H1 (cell line): ENCODE data around the gene HSPA1A. TPM values are rescaled to one million over a fixed set of nuclear protein-coding genes. Genes with fewer than 3 reads are reported as not detected.

Experiments used
- CTCF ChIA-PET: fragments of 300-600 bp; sonication (Branson Sonifier 250); formaldehyde crosslinking; loops from one replicate; lab custom pipeline; 2021; ENCODE audit not compliant: partially characterized antibody; lab: Charles Lee
- POLR2A ChIA-PET: fragments of 300-600 bp; sonication (Branson Sonifier 250); formaldehyde crosslinking; loops from one replicate; lab custom pipeline; 2021; ENCODE audit warnings: inconsistent platforms; ENCODE audit not compliant: partially characterized antibody; lab: Charles Lee
- DNase-seq, 2 experiments: peaks; one replicate each; pipeline versions ENCODE4 v3.0.0 to v3.0.0-alpha.2; 2010 to 2022; ENCODE audit warnings: low spot score in 2 of 2, low read depth in 1 of 2, mixed read lengths in 1 of 2
- FAIRE-seq: peaks from 2 replicates; lab custom pipeline; 2011; peaks lifted over from hg19 to GRCh38; lab: Jason Lieb, UNC
- H2AFZ ChIP-seq: 2 replicates; pipeline ENCODE4 v1.8.1; 2012; ENCODE audit warnings: low read length, inconsistent platforms
- H2AK5ac ChIP-seq: 2 replicates; pipeline ENCODE4 v1.6.1; 2013; ENCODE audit warnings: low read depth, low read length
- H2BK120ac ChIP-seq: replicated peaks from 2 replicates; pipeline ENCODE3; 2013; ENCODE audit warnings: low read depth, low read length, inconsistent platforms
- H2BK12ac ChIP-seq: 2 replicates; pipeline ENCODE4 v1.6.1; 2013; ENCODE audit warnings: low read depth, low read length
- H2BK15ac ChIP-seq: 2 replicates; pipeline ENCODE4 v1.6.1; 2013; ENCODE audit warnings: low read length
- H2BK20ac ChIP-seq: 2 replicates; pipeline ENCODE4 v1.6.1; 2013; ENCODE audit warnings: low read length
- H2BK5ac ChIP-seq: 2 replicates; pipeline ENCODE4 v1.6.1; 2013; ENCODE audit warnings: low read depth, low read length
- H3K14ac ChIP-seq: 2 replicates; pipeline ENCODE4 v1.6.1; 2013; ENCODE audit warnings: inconsistent platforms; ENCODE audit not compliant: insufficient read length
- H3K18ac ChIP-seq: 2 replicates; pipeline ENCODE4 v1.6.1; 2013; ENCODE audit warnings: low read length; ENCODE audit errors: extremely low read depth
- H3K23ac ChIP-seq: 2 replicates; pipeline ENCODE4 v1.6.1; 2013; ENCODE audit warnings: inconsistent platforms; ENCODE audit not compliant: insufficient read length
- H3K23me2 ChIP-seq: 2 replicates; pipeline ENCODE4 v1.6.1; 2013; ENCODE audit warnings: low read depth, low read length
- H3K27ac ChIP-seq: 2 replicates; pipeline ENCODE4 v1.6.1; 2011; ENCODE audit warnings: low read depth, low read length, inconsistent platforms
- H3K27me3 ChIP-seq, 4 experiments: replicated peaks in 1 of 4; 1 replicate in 1 of 4; 2 replicates in 3 of 4; pipeline versions ENCODE4 v1.6.1 to v1.8.1; 2011 to 2013; ENCODE audit warnings: low read length in 3 of 4, mild to moderate bottlenecking in 3 of 4, inconsistent platforms in 2 of 4, mixed read lengths in 2 of 4, moderate library complexity in 1 of 4; ENCODE audit not compliant: control insufficient read depth in 3 of 4, insufficient read depth in 3 of 4; ENCODE audit errors: extremely low read depth in 1 of 4
- H3K36me3 ChIP-seq, 4 experiments: 2 replicates each; pipeline versions ENCODE4 v1.6.1 to v1.8.1; 2011 to 2013; ENCODE audit warnings: mild to moderate bottlenecking in 4 of 4, low read length in 3 of 4, moderate library complexity in 2 of 4, control low read depth in 1 of 4, inconsistent platforms in 1 of 4; ENCODE audit not compliant: insufficient read depth in 4 of 4, control insufficient read depth in 2 of 4
- H3K4ac ChIP-seq: replicated peaks from 2 replicates; pipeline ENCODE3; 2013; ENCODE audit warnings: low read length, low read depth, mixed read lengths, inconsistent platforms; ENCODE audit not compliant: insufficient read length
- H3K4me1 ChIP-seq, 4 experiments: replicated peaks in 1 of 4; 1 replicate in 1 of 4; 2 replicates in 3 of 4; pipeline versions ENCODE4 v1.6.1 to v1.8.1; 2011 to 2013; ENCODE audit warnings: low read length in 3 of 4, inconsistent platforms in 2 of 4, mixed read lengths in 1 of 4; ENCODE audit not compliant: insufficient read depth in 4 of 4, control insufficient read depth in 3 of 4
- H3K4me2 ChIP-seq, 2 experiments: 2 replicates each; pipeline versions ENCODE4 v1.6.1 to v1.8.1; 2011 to 2013; ENCODE audit warnings: low read depth in 2 of 2, low read length in 2 of 2, control low read depth in 1 of 2, inconsistent platforms in 1 of 2, mild to moderate bottlenecking in 1 of 2; ENCODE audit not compliant: insufficient read depth in 1 of 2
- H3K4me3 ChIP-seq, 4 experiments: fragments of 200-600, 300-600 bp in 1 of 4; sonication (generic), shearing (Covaris generic), sonication (Bioruptor Twin) in 1 of 4; 2 replicates each; pipeline versions ENCODE4 v1.5.1 to v1.8.1; 2011 to 2016; ENCODE audit warnings: low read length in 4 of 4, low read depth in 3 of 4, control low read depth in 2 of 4, inconsistent platforms in 2 of 4, mild to moderate bottlenecking in 2 of 4, mixed read lengths in 1 of 4, moderate library complexity in 1 of 4; ENCODE audit not compliant: insufficient read depth in 2 of 4; ENCODE audit errors: extremely low read depth in 1 of 4
- H3K56ac ChIP-seq: replicated peaks from 2 replicates; pipeline ENCODE3; 2013; ENCODE audit warnings: low read depth, mild to moderate bottlenecking, mixed read lengths, low read length, inconsistent platforms; ENCODE audit not compliant: insufficient read length
- H3K79me1 ChIP-seq: 2 replicates; pipeline ENCODE4 v1.6.1; 2013; ENCODE audit warnings: low read depth, low read length, control low read depth
- H3K79me2 ChIP-seq, 2 experiments: 2 replicates each; pipeline versions ENCODE4 v1.6.1 to v1.8.1; 2012 to 2013; ENCODE audit warnings: low read length in 2 of 2, mild to moderate bottlenecking in 2 of 2, inconsistent platforms in 1 of 2; ENCODE audit not compliant: insufficient read depth in 2 of 2, control insufficient read depth in 1 of 2
- H3K9ac ChIP-seq, 4 experiments: replicated peaks in 1 of 4; 1 replicate in 1 of 4; 2 replicates in 3 of 4; pipeline versions ENCODE4 v1.6.1 to v1.8.1; 2011 to 2013; ENCODE audit warnings: low read depth in 3 of 4, low read length in 3 of 4, control low read depth in 2 of 4, mild to moderate bottlenecking in 2 of 4, moderate library complexity in 2 of 4, inconsistent platforms in 1 of 4; ENCODE audit errors: extremely low read depth in 1 of 4
- H3K9me3 ChIP-seq, 2 experiments: 2 replicates each; pipeline versions ENCODE4 v1.6.1 to v1.8.1; 2012 to 2013; ENCODE audit warnings: mild to moderate bottlenecking in 2 of 2, moderate library complexity in 2 of 2, control low read depth in 1 of 2, inconsistent platforms in 1 of 2, low read depth in 1 of 2, low read length in 1 of 2, mixed read lengths in 1 of 2; ENCODE audit not compliant: insufficient read depth in 2 of 2
- H4K20me1 ChIP-seq, 2 experiments: replicated peaks in 1 of 2; 2 replicates each; pipeline versions ENCODE3 to v1.8.1; 2011 to 2013; ENCODE audit warnings: inconsistent platforms in 2 of 2, low read length in 2 of 2, mild to moderate bottlenecking in 1 of 2; ENCODE audit not compliant: insufficient read depth in 2 of 2, control insufficient read depth in 1 of 2
- H4K5ac ChIP-seq: 2 replicates; pipeline ENCODE4 v1.6.1; 2013; ENCODE audit warnings: low read length, low read depth, mixed read lengths, inconsistent platforms; ENCODE audit not compliant: insufficient read length
- H4K8ac ChIP-seq: 2 replicates; pipeline ENCODE4 v1.8.0; 2013; ENCODE audit warnings: mild to moderate bottlenecking, moderate library complexity, low read length, inconsistent platforms; ENCODE audit not compliant: insufficient read depth; ENCODE audit errors: extremely low read depth
- H4K91ac ChIP-seq: replicated peaks from 2 replicates; pipeline ENCODE3; 2013; ENCODE audit warnings: low read length, mixed read lengths, inconsistent platforms; ENCODE audit not compliant: insufficient read length
- BRCA1 ChIP-seq: IDR thresholded peaks from 2 replicates; pipeline ENCODE4 v1.6.1; 2012; ENCODE audit warnings: low read depth, low read length, improper control_type of control experiment
- CTBP2 ChIP-seq: IDR thresholded peaks from 2 replicates; pipeline ENCODE4 v1.7.0; 2011; ENCODE audit warnings: borderline replicate concordance, mild to moderate bottlenecking, moderate library complexity, mixed read lengths, low read length; ENCODE audit not compliant: insufficient read depth, insufficient read length
- EGR1 ChIP-seq: IDR thresholded peaks from 2 replicates; pipeline ENCODE4 v1.6.1; 2011; ENCODE audit warnings: low read depth, low read length, borderline replicate concordance
- KDM1A ChIP-seq: fragments of 200-600, 300-600 bp; sonication (generic); IDR thresholded peaks from 2 replicates; pipeline ENCODE4 v1.7.1; 2016; ENCODE audit warnings: mild to moderate bottlenecking, low read length, borderline replicate concordance
- KDM5A ChIP-seq: fragments of 200-600 bp; IDR thresholded peaks from 2 replicates; pipeline ENCODE4 v1.7.1; 2012; ENCODE audit warnings: mild to moderate bottlenecking, low read length, inconsistent platforms, mixed read lengths
- PHF8 ChIP-seq: fragments of 200-600 bp; sonication (generic); conservative IDR thresholded peaks from 2 replicates; pipeline ENCODE4 v1.7.1; 2012; ENCODE audit warnings: low read depth, mild to moderate bottlenecking, inconsistent platforms, low read length, moderate library complexity
- POLR2A ChIP-seq, 2 experiments: IDR thresholded peaks; 1 replicate in 1 of 2; 2 replicates in 1 of 2; pipeline ENCODE4 v1.6.1; 2011; ENCODE audit warnings: low read depth in 2 of 2, low read length in 2 of 2, mild to moderate bottlenecking in 2 of 2; ENCODE audit errors: control extremely low read depth in 1 of 2
- RAD21 ChIP-seq, 2 experiments: IDR thresholded peaks in 1 of 2; conservative IDR thresholded peaks in 1 of 2; 2 replicates each; pipeline ENCODE4 v1.6.1; 2011; ENCODE audit warnings: low read depth in 2 of 2, low read length in 2 of 2, improper control_type of control experiment in 1 of 2, inconsistent platforms in 1 of 2, mild to moderate bottlenecking in 1 of 2, moderate library complexity in 1 of 2
- SUZ12 ChIP-seq: fragments of 200-600 bp; sonication (generic); IDR thresholded peaks from 2 replicates; pipeline ENCODE4 v1.6.1; 2012; ENCODE audit warnings: mild to moderate bottlenecking, inconsistent platforms, low read length, moderate library complexity, mixed read lengths
- TEAD4 ChIP-seq: IDR thresholded peaks from 2 replicates; pipeline ENCODE4 v1.6.1; 2012; ENCODE audit warnings: low read depth, low read length, inconsistent platforms, mixed read lengths
- WGBS, 2 experiments: shearing (Covaris generic) in 1 of 2; methylation state at CpG; one replicate each; pipeline versions ENCODE4 v1.1.6 to v1.1.7; 2013 to 2015; ENCODE audit warnings: low lambda C conversion rate in 2 of 2, mixed read lengths in 2 of 2, inconsistent platforms in 1 of 2, low coverage in 1 of 2, missing lambda C conversion rate in 1 of 2; ENCODE audit not compliant: insufficient replicate concordance in 2 of 2, insufficient coverage in 1 of 2, insufficient read length in 1 of 2; ENCODE audit errors: extremely low coverage in 1 of 2, missing lambda C conversion rate in 1 of 2; 5-methylcytosine and 5-hydroxymethylcytosine counted together
- polyA plus RNA-seq, 7 experiments: library from polyadenylated mRNA; depleted of rRNA in 3 of 7; stranded (reverse) in 5 of 7; unstranded in 2 of 7; fragments of >200 nt in 5 of 7; fragments of 200-250 nt in 2 of 7; gene quantifications; 1 replicate in 5 of 7; 2 replicates in 1 of 7; 4 replicates in 1 of 7; pipeline versions ENCODE4 v1.2.1 to v1.2.3, GENCODE V29; 2011 to 2013; ENCODE audit warnings: missing spikeins in 2 of 7, mixed read lengths in 2 of 7
- total RNA-seq: library from RNA; stranded (reverse); fragmentation: NEBNext Ultra II Directional; extraction: Animal tissue kit (Norgen Biotek cat#: 25700); gene quantifications from 2 replicates; pipeline ENCODE4 v1.2.1, GENCODE V29; 2021
- TF ChIP-seq, protein P1 (sequence below), 3 experiments: IDR thresholded peaks; 1 replicate in 2 of 3; 2 replicates in 1 of 3; pipeline versions ENCODE4 v1.5.1 to v1.6.1; 2011; ENCODE audit warnings: low read length in 3 of 3, mild to moderate bottlenecking in 3 of 3, inconsistent platforms in 2 of 3, low read depth in 1 of 3, moderate library complexity in 1 of 3; ENCODE audit not compliant: insufficient read depth in 1 of 3; ENCODE audit errors: control extremely low read depth in 1 of 3

Gene HSPA1A
- total and polyA plus RNA-seq, 2 of the 8 experiments (the other 6 are each of a cell fraction or from before 2014, with no cell fraction given), result 40.7 to 54.0 TPM

DNA sequence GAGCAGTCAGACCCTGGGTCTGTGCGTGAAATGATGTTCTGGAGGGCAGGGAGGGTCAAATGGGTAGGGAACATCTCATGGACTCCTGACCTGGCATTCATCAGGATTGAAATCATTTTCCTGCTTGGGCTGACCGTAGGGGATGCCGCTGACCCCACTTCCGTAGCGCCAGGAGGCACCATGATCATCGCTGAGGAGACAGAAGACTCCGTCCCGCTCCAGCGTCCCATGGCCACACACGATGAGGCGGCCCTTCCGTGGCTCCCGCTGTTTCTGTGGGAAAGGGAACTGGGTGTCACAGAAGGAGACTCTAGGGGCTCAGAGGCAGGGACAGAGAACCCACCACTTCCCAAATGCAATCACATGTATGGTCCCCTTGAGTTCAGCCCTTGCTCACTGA lies 45.0 kb downstream of the HSPA1A start:
- Histone ChIP-seq H3K14ac (no peak overlapping the region), H3K4me2 (no peak overlapping the region)
- CTCF ChIA-PET, result interaction anchor here (1.0 to 1.6 kb wide), 4 partner anchors 10 to 171 kb away, joined by 3 to 7 read pairs (median 4); no protein-coding TSS in a partner anchor

More for the DNA sequence above, 45.0 kb downstream of the HSPA1A start:
- Histone ChIP-seq H4K8ac (no peak overlapping the region), H2BK120ac (no peak overlapping the region), H3K23me2 (peaks cover 8% of the 10 kb centered on the region; the same call in 1 of the 2 replicates), H3K79me1 (0 out of 2 replicates have a peak, but pooled peaks cover 2% of the 10 kb centered on the region), H3K36me3 (peaks cover 3 to 17% (median 3%) of the 10 kb centered on the region in 4 experiments; a peak in 7 of 8 replicates), H3K27me3 (0 out of 7 replicates have a peak, but pooled peaks cover 0 to 3% (median 0%) of the 10 kb centered on the region in 4 experiments), H3K4ac (no peak overlapping the region), H3K27ac (no peak overlapping the region), H2BK20ac (no peak overlapping the region), H3K9me3 (peaks cover 2 to 4% of the 10 kb centered on the region in 2 experiments; a peak in 1 of 4 replicates), H2BK15ac (no peak overlapping the region), H3K79me2 (no peaks in the 10 kb centered on the region), H3K4me1 (peaks cover 0 to 12% (median 0%) of the 10 kb centered on the region in 4 experiments; a peak in 4 of 7 replicates), H3K56ac (no peak overlapping the region), H2BK12ac (no peak overlapping the region), H4K5ac (no peak overlapping the region), H3K9ac (no peak overlapping the region), H4K20me1 (no peaks in the 10 kb centered on the region), H4K91ac (no peak overlapping the region), H2AK5ac (no peak overlapping the region), H2BK5ac (no peak overlapping the region), H3K4me3 (no peak overlapping the region), H3K18ac (no peak overlapping the region), H2AFZ (no peak overlapping the region), H3K23ac (no peak overlapping the region)
- TF ChIP-seq KDM5A (no peak), KDM1A (no peak), RAD21 (IDR thresholded peaks at IDR 0.05 in 1 of 2, conservative IDR thresholded peaks at IDR 0.05 in 1 of 2; ENCODE audit: low read depth in 2 of 2, low read length in 2 of 2) (no peak), BRCA1 (no peak), EGR1 (no peak), TEAD4 (no peak), SUZ12 (no peak), POLR2A (IDR thresholded peaks at IDR 0.05; ENCODE audit: control extremely low read depth in 1 of 2, low read depth in 2 of 2, low read length in 2 of 2) (no peak), CTBP2 (no peak), PHF8 (no peak)
- TF ChIP-seq, protein P1, sequence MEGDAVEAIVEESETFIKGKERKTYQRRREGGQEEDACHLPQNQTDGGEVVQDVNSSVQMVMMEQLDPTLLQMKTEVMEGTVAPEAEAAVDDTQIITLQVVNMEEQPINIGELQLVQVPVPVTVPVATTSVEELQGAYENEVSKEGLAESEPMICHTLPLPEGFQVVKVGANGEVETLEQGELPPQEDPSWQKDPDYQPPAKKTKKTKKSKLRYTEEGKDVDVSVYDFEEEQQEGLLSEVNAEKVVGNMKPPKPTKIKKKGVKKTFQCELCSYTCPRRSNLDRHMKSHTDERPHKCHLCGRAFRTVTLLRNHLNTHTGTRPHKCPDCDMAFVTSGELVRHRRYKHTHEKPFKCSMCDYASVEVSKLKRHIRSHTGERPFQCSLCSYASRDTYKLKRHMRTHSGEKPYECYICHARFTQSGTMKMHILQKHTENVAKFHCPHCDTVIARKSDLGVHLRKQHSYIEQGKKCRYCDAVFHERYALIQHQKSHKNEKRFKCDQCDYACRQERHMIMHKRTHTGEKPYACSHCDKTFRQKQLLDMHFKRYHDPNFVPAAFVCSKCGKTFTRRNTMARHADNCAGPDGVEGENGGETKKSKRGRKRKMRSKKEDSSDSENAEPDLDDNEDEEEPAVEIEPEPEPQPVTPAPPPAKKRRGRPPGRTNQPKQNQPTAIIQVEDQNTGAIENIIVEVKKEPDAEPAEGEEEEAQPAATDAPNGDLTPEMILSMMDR (IDR thresholded peaks at IDR 0.05; ENCODE audit: control extremely low read depth in 1 of 3, insufficient read depth in 1 of 3, low read depth in 1 of 3, low read length in 3 of 3), result no peak
- 94% methylated on average over 13 of the region's 13 CpGs; no CpG with 5 or more reads in 1 of the 2 experiments for WGBS, 2 experiments
- FAIRE-seq, result no peak
- POLR2A ChIA-PET, result interaction anchor here (0.5 to 6.5 kb wide), 8 partner anchors 8 to 94 kb away, joined by 3 to 93 read pairs (median 4); no protein-coding TSS in a partner anchor
- DNase-seq, result no peak
